HL-60 (cell line): Measurements from ENCODE around the gene LILRB3.

ENCODE experiments used
- DNase-seq, 2 experiments: peaks; one replicate each; pipeline ENCODE4 v3.0.0-alpha.2; 2010 to 2020; ENCODE audit warnings: low read depth in 1 of 2, low spot score in 1 of 2
- H3K27ac ChIP-seq: fragments of 250-450 bp; sonication (Bioruptor Pico); replicated peaks from 2 replicates; pipeline ENCODE4 v1.5.1; 2020; ENCODE audit warnings: mild to moderate bottlenecking, moderate library complexity
- H3K27me3 ChIP-seq: fragments of 250-450 bp; sonication (Bioruptor Pico); 2 replicates; pipeline ENCODE4 v1.5.1; 2021; ENCODE audit warnings: mild to moderate bottlenecking, moderate library complexity; ENCODE audit not compliant: insufficient read depth, poor library complexity, severe bottlenecking
- H3K4me3 ChIP-seq: replicated peaks from 2 replicates; pipeline ENCODE4 v1.5.1; 2011; ENCODE audit warnings: mild to moderate bottlenecking, control low read depth, low read length; ENCODE audit not compliant: insufficient read depth
- CTCF ChIP-seq: IDR thresholded peaks from one replicate; pipeline ENCODE4 v1.5.1; 2011; ENCODE audit warnings: low read length, control low read depth, inconsistent platforms; ENCODE audit not compliant: insufficient read depth
- GABPA ChIP-seq: IDR thresholded peaks from 2 replicates; pipeline ENCODE4 v1.6.1; 2012; ENCODE audit warnings: low read depth
- POLR2AphosphoS5 ChIP-seq: IDR thresholded peaks from 2 replicates; pipeline ENCODE4 v1.6.1; 2012; ENCODE audit warnings: low read depth
- SPI1 ChIP-seq: IDR thresholded peaks from 2 replicates; pipeline ENCODE4 v1.6.1; 2012; ENCODE audit warnings: low read depth, mild to moderate bottlenecking, borderline replicate concordance
- TF ChIP-seq, protein P1 (sequence below): IDR thresholded peaks from 2 replicates; pipeline ENCODE4 v1.6.1; 2012; ENCODE audit warnings: low read depth; ENCODE audit not compliant: insufficient replicate concordance

LILRB3 gene

DNA sequence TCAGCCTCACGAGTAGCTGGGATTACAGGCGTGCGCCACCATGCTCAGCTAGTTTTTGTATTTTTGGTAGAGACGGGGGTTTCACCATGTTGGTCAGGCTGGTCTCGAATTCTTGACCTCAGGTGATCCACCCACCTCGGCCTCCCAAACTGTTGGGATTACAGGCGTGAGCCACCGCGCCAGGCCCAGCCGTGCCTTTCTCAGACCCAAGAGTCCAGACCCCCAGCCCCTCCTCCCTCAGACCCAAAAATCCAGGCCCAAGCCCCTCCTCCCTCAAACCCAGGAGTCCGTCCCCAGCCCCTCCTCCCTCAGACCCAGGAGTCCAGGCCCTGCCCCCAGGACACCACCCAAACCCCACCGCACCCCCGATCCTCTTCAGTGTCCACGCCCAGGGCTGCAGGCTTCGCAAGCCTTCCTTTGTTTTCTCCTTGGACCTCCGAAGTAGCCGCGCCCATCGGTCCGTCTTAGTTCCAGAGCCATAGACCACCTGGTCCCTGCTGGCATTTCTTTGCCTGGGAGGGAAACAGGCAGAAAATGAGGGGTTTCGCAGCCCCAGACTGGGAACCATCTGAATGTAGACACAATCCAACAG, 53.6 kb downstream of the LILRB3 start:
- H3K27ac ChIP-seq, result no peak overlapping the region
- H3K4me3 ChIP-seq, result no peak overlapping the region
- no peak for DNase-seq
- peaks cover 2% of the 10 kb centered on the region for H3K27me3 ChIP-seq
- TF ChIP-seq, protein P1, sequence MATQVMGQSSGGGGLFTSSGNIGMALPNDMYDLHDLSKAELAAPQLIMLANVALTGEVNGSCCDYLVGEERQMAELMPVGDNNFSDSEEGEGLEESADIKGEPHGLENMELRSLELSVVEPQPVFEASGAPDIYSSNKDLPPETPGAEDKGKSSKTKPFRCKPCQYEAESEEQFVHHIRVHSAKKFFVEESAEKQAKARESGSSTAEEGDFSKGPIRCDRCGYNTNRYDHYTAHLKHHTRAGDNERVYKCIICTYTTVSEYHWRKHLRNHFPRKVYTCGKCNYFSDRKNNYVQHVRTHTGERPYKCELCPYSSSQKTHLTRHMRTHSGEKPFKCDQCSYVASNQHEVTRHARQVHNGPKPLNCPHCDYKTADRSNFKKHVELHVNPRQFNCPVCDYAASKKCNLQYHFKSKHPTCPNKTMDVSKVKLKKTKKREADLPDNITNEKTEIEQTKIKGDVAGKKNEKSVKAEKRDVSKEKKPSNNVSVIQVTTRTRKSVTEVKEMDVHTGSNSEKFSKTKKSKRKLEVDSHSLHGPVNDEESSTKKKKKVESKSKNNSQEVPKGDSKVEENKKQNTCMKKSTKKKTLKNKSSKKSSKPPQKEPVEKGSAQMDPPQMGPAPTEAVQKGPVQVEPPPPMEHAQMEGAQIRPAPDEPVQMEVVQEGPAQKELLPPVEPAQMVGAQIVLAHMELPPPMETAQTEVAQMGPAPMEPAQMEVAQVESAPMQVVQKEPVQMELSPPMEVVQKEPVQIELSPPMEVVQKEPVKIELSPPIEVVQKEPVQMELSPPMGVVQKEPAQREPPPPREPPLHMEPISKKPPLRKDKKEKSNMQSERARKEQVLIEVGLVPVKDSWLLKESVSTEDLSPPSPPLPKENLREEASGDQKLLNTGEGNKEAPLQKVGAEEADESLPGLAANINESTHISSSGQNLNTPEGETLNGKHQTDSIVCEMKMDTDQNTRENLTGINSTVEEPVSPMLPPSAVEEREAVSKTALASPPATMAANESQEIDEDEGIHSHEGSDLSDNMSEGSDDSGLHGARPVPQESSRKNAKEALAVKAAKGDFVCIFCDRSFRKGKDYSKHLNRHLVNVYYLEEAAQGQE, result no peak
- TF ChIP-seq GABPA (no peak), POLR2AphosphoS5 (no peak), CTCF (no peak), SPI1 (no peak)

GRCh38 chr19:54168174-54168917, 54.5 kb downstream of the LILRB3 start:
- peak; percentile 76 to 92 for DNase-seq
- no peak overlapping the region for H3K27ac ChIP-seq
- TF ChIP-seq CTCF (peak; percentile 83), SPI1 (peak; percentile 5; the same call in 1 of the 2 replicates), GABPA (no peak)
- H3K27me3 ChIP-seq, result peaks cover 2% of the 10 kb centered on the region
- H3K4me3 ChIP-seq, result no peak overlapping the region
